Ishikawa (cell line): ENCODE data around the gene STX19.
A peak's percentile ranks its signal among the peaks of the same experiment; 100 is the strongest.

Experiments
- CEBPB ChIP-seq: IDR thresholded peaks from 2 replicates; pipeline ENCODE4 v1.6.1; 2012
- CREB1 ChIP-seq: IDR thresholded peaks from 2 replicates; pipeline ENCODE4 v1.6.1; 2012; ENCODE audit warnings: low read depth
- EGR1 ChIP-seq: IDR thresholded peaks from 2 replicates; pipeline ENCODE4 v1.6.1; 2012
- EP300 ChIP-seq: IDR thresholded peaks from 2 replicates; pipeline ENCODE4 v1.6.1; 2012; ENCODE audit warnings: borderline replicate concordance
- FOXM1 ChIP-seq: IDR thresholded peaks from 2 replicates; pipeline ENCODE4 v1.6.1; 2012; ENCODE audit warnings: low read depth, borderline replicate concordance
- NFIC ChIP-seq: IDR thresholded peaks from 2 replicates; pipeline ENCODE4 v1.6.1; 2012
- RAD21 ChIP-seq: IDR thresholded peaks from 2 replicates; pipeline ENCODE4 v1.6.1; 2012; ENCODE audit warnings: low read depth
- REST ChIP-seq: IDR thresholded peaks from 2 replicates; pipeline ENCODE4 v1.6.1; 2012; ENCODE audit warnings: low read depth, mild to moderate bottlenecking
- TAF1 ChIP-seq: IDR thresholded peaks from 2 replicates; pipeline ENCODE4 v1.6.1; 2012; ENCODE audit warnings: low read depth, mild to moderate bottlenecking
- TCF12 ChIP-seq: IDR thresholded peaks from 2 replicates; pipeline ENCODE4 v1.6.1; 2012; ENCODE audit warnings: low read depth
- TEAD4 ChIP-seq: IDR thresholded peaks from 2 replicates; pipeline ENCODE4 v1.6.1; 2012
- YY1 ChIP-seq: IDR thresholded peaks from 2 replicates; pipeline ENCODE4 v1.6.1; 2012; ENCODE audit warnings: low read depth
- ZBTB7A ChIP-seq: IDR thresholded peaks from 2 replicates; pipeline ENCODE4 v1.6.1; 2012; ENCODE audit warnings: low read depth
- TF ChIP-seq, protein P1 (sequence below): IDR thresholded peaks from 2 replicates; pipeline ENCODE4 v1.6.1; 2012
- TF ChIP-seq, protein P2 (sequence below): IDR thresholded peaks from 2 replicates; pipeline ENCODE4 v1.6.1; 2012

Gene STX19

DNA sequence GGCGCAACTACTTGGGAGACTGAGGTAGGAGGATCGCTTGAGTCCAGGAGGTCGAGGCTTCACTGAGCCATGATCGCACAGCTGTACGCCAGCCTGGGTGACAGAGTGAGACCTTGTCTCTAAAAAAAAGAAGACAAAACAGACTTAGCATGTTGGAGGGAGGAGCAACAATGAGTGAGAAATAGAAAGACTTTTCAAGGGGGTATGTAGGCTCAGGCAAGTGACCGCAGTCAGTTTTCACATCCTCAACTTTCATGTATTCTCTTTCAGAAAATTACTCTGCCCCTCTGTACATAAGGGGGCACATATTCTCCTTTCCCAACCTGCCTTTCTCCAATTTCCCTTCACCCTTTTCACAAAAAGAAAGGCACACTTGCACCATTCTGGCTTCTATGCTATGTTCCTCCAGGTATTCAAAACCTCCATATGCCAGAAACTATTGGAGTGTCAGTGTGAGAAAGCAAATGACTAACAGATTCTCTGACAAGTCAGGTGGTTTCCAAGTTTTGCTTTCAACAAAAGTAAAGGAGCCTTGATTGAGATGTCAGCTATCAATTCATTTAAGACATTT lies 42.0 kb upstream of the STX19 start:
- TF ChIP-seq REST (no peak), CREB1 (no peak), NFIC (no peak), ZBTB7A (no peak), EP300 (no peak), CEBPB (no peak), TCF12 (no peak), EGR1 (no peak), TEAD4 (no peak), YY1 (no peak), RAD21 (no peak), TAF1 (no peak)
- TF ChIP-seq, protein P1, sequence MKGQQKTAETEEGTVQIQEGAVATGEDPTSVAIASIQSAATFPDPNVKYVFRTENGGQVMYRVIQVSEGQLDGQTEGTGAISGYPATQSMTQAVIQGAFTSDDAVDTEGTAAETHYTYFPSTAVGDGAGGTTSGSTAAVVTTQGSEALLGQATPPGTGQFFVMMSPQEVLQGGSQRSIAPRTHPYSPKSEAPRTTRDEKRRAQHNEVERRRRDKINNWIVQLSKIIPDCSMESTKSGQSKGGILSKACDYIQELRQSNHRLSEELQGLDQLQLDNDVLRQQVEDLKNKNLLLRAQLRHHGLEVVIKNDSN: no peak
- TF ChIP-seq, protein P2, sequence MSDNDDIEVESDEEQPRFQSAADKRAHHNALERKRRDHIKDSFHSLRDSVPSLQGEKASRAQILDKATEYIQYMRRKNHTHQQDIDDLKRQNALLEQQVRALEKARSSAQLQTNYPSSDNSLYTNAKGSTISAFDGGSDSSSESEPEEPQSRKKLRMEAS: no peak

DNA sequence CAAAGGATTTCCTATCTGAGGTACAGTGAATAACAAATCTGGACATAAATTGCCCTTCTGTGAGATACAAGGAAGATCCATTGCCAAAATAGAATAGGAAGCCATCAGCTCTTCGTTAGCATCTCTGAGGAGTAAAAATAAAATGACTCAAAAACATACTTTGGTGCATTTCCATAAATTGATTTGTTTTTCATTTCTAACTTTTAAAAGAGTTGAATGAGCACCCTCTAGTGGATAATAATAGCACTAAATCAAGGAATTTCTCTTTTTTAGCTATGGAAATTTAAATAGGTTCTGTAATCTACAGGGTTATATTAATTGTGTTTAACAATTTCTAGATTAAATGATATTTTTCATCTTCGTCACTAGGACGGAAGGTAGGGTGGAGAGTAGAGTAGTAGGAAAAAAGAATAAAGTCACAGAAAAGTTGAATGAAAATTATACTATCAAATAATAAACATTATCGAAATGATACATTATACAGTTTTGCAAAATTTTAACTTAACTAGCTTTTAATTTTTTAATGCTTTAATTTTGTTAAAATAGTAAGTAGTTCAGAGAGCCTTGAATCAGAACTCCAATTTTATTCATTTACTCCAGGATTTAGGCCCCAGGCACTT lies 40.9 kb upstream of the STX19 start:
- TF ChIP-seq RAD21 (peak; percentile 48), NFIC (no peak), TEAD4 (no peak)

GRCh38 chr3:94066506-94067500 lies 38.4 kb upstream of the STX19 start:
- TF ChIP-seq REST (no peak), TAF1 (no peak), FOXM1 (no peak), ZBTB7A (no peak), CREB1 (no peak), CEBPB (no peak), TEAD4 (no peak), YY1 (no peak), EGR1 (no peak), NFIC (no peak), TCF12 (no peak), EP300 (no peak)
- TF ChIP-seq, protein P1: no peak
- TF ChIP-seq, protein P2: no peak

GRCh38 chr3:94065819-94066480 lies 37.6 kb upstream of the STX19 start:
- TF ChIP-seq, protein P2: no peak
- TF ChIP-seq TCF12 (no peak), CEBPB (no peak), NFIC (no peak), REST (no peak), FOXM1 (no peak), EP300 (no peak), ZBTB7A (no peak), TAF1 (no peak), EGR1 (no peak), CREB1 (no peak), RAD21 (no peak), YY1 (no peak), TEAD4 (no peak)
- TF ChIP-seq, protein P1: no peak
